OCI-LY7 (cell line): Measurements from ENCODE around the gene MTCL1. TPM values are rescaled to one million over a fixed set of nuclear protein-coding genes. Genes with fewer than 3 reads are reported as not detected.

Experiments used
- BruUV-seq: library from RNA; stranded (reverse); fragments of 400-500 nt; replicated peaks from 2 replicates; lab custom pipeline; 2021; lab: Mats Ljungman, UMichigan
- CTCF ChIA-PET: fragments of 300-600 bp; sonication (Branson Sonifier 250); formaldehyde crosslinking; loops from one replicate; lab custom pipeline; 2022; ENCODE audit warnings: antibody characterized with exemption; ENCODE audit not compliant: unreplicated experiment; lab: Charles Lee
- POLR2A ChIA-PET: fragments of 300-600 bp; sonication (Branson Sonifier 250); formaldehyde crosslinking; loops from one replicate; lab custom pipeline; 2022; ENCODE audit warnings: antibody characterized with exemption; lab: Charles Lee
- DNase-seq: peaks from one replicate; pipeline ENCODE4 v3.0.0-alpha.2; 2015; ENCODE audit warnings: low spot score
- H2AFZ ChIP-seq: fragments of 200-600 bp; sonication (generic), shearing (Covaris generic); 2 replicates; pipeline ENCODE4 v1.6.1; 2014; ENCODE audit warnings: mild to moderate bottlenecking, antibody characterized with exemption, low read length, moderate library complexity
- H3K27ac ChIP-seq: fragments of 200-600 bp; sonication (generic); 2 replicates; pipeline ENCODE4 v1.5.1; 2014; ENCODE audit warnings: mixed run types, low read depth, mild to moderate bottlenecking, moderate library complexity, low read length, inconsistent platforms; ENCODE audit not compliant: poor library complexity, severe bottlenecking
- H3K36me3 ChIP-seq: fragments of 200-600 bp; sonication (generic); 2 replicates; pipeline ENCODE4 v1.6.1; 2014; ENCODE audit warnings: mild to moderate bottlenecking, antibody characterized with exemption, low read length, moderate library complexity, mixed read lengths; ENCODE audit not compliant: insufficient read depth
- H3K4me1 ChIP-seq: fragments of 200-600 bp; sonication (generic); 2 replicates; pipeline ENCODE4 v1.5.1; 2014; ENCODE audit warnings: mild to moderate bottlenecking, low read length; ENCODE audit not compliant: insufficient read depth, poor library complexity, severe bottlenecking
- H3K4me2 ChIP-seq: fragments of 200-600 bp; sonication (generic); 2 replicates; pipeline ENCODE4 v1.6.1; 2014; ENCODE audit warnings: mild to moderate bottlenecking, low read length
- H3K4me3 ChIP-seq: fragments of 200-600 bp; sonication (generic); 2 replicates; pipeline ENCODE4 v1.5.1; 2014; ENCODE audit warnings: mild to moderate bottlenecking, low read depth, low read length; ENCODE audit not compliant: poor library complexity, severe bottlenecking
- H3K79me2 ChIP-seq: fragments of 200-600 bp; sonication (generic); 2 replicates; pipeline ENCODE4 v1.6.1; 2016; ENCODE audit warnings: low read depth, mild to moderate bottlenecking, low read length, moderate library complexity, mixed read lengths; ENCODE audit not compliant: insufficient read depth
- H3K9me2 ChIP-seq: fragments of 200-600 bp; sonication (generic); 2 replicates; pipeline ENCODE4 v1.6.1; 2016; ENCODE audit warnings: mild to moderate bottlenecking, low read length, mixed read lengths; ENCODE audit not compliant: insufficient read depth
- H3K9me3 ChIP-seq: fragments of 200-600 bp; sonication (generic); 2 replicates; pipeline ENCODE4 v1.6.1; 2014; ENCODE audit warnings: mild to moderate bottlenecking, mixed run types, low read length, mixed read lengths
- H4K20me1 ChIP-seq: fragments of 200-600 bp; sonication (generic); 2 replicates; pipeline ENCODE4 v1.6.1; 2014; ENCODE audit warnings: mild to moderate bottlenecking, antibody characterized with exemption, low read length, moderate library complexity, mixed read lengths; ENCODE audit not compliant: insufficient read depth
- CTCF ChIP-seq: fragments of 200-600 bp; sonication (generic); conservative IDR thresholded peaks from 2 replicates; pipeline ENCODE4 v1.5.1; 2014; ENCODE audit warnings: mild to moderate bottlenecking, antibody characterized with exemption, low read length, moderate library complexity, mixed read lengths
- EZH2phosphoT487 ChIP-seq: fragments of 200-600 bp; sonication (generic); IDR thresholded peaks from 2 replicates; pipeline ENCODE4 v1.6.1; 2018; ENCODE audit warnings: low read depth, borderline replicate concordance, mild to moderate bottlenecking, mixed run types, antibody characterized with exemption, low read length, moderate library complexity, mixed read lengths
- intact Hi-C: fragments of 100-400 bp; cut with micrococcal nuclease; formaldehyde crosslinking; loops from one replicate; pipeline ENCODE4 v1.10.0; 2022; ENCODE audit not compliant: unreplicated experiment
- total RNA-seq, 2 experiments: library from RNA; depleted of rRNA in 1 of 2; stranded (reverse); fragments of >200 nt in 1 of 2; shearing (Covaris generic) in 1 of 2; gene quantifications; 2 replicates each; pipeline ENCODE4 v1.2.3, GENCODE V29; 2014 to 2022

The MTCL1 gene
- total RNA-seq, 2 experiments from 2014 or later, result 96.8 to 159 TPM

- intact Hi-C loops, result no loop called here
- CTCF ChIA-PET, result no interaction called here
- BruUV-seq, result no TSS peak
- H3K4me3 ChIP-seq, result no peak overlapping the region
- no peak overlapping the region for H3K4me2 ChIP-seq
- no peaks in the 10 kb centered on the region for H3K9me3 ChIP-seq
- no peak for DNase-seq
- H3K79me2 ChIP-seq, result no peaks in the 10 kb centered on the region
- POLR2A ChIA-PET, result no interaction called here
- TF ChIP-seq EZH2phosphoT487 (no peak), CTCF (no peak)
- H3K27ac ChIP-seq, result no peak overlapping the region
- no peaks in the 10 kb centered on the region for H3K4me1 ChIP-seq
- no peaks in the 10 kb centered on the region for H4K20me1 ChIP-seq
- H3K36me3 ChIP-seq, result peaks cover 83% of the 10 kb centered on the region
- no peak overlapping the region for H2AFZ ChIP-seq
- H3K9me2 ChIP-seq, result no peaks in the 10 kb centered on the region
Observed at GRCh38 chr18:8799001-8799400, 93.6 kb downstream of the MTCL1 start.

- H3K9me3 ChIP-seq, result no peaks in the 10 kb centered on the region
- DNase-seq, result no peak
- H3K27ac ChIP-seq, result no peak overlapping the region
- no peaks in the 10 kb centered on the region for H3K79me2 ChIP-seq
- H3K36me3 ChIP-seq, result peaks cover 83% of the 10 kb centered on the region
- ChIA-PET CTCF (no interaction called here), POLR2A (interaction anchor here (0.6 to 1.6 kb wide), 8 partner anchors 9 to 111 kb away, joined by 3 to 5 read pairs (median 4); no protein-coding TSS in a partner anchor)
- no TSS peak for BruUV-seq
- no peaks in the 10 kb centered on the region for H4K20me1 ChIP-seq
- H3K4me2 ChIP-seq, result no peak overlapping the region
- H3K9me2 ChIP-seq, result no peaks in the 10 kb centered on the region
- H3K4me1 ChIP-seq, result no peaks in the 10 kb centered on the region
- no peak overlapping the region for H3K4me3 ChIP-seq
- intact Hi-C loops, result no loop called here
- TF ChIP-seq EZH2phosphoT487 (no peak), CTCF (no peak)
- H2AFZ ChIP-seq, result no peak overlapping the region
Observed at GRCh38 chr18:8799596-8800441, 94.5 kb downstream of the MTCL1 start.

GRCh38 chr18:8800445-8800844 is 95.1 kb downstream of the MTCL1 start:
- Histone ChIP-seq H3K4me1 (no peaks in the 10 kb centered on the region), H3K9me3 (no peaks in the 10 kb centered on the region), H3K36me3 (peaks cover 87% of the 10 kb centered on the region), H3K4me2 (no peak overlapping the region), H3K79me2 (no peaks in the 10 kb centered on the region), H2AFZ (no peak overlapping the region), H3K27ac (no peak overlapping the region), H4K20me1 (no peaks in the 10 kb centered on the region), H3K4me3 (no peak overlapping the region), H3K9me2 (no peaks in the 10 kb centered on the region)
- intact Hi-C loops, result no loop called here
- no TSS peak for BruUV-seq
- POLR2A ChIA-PET, result interaction anchor here (0.6 to 1.6 kb wide), 8 partner anchors 10 to 110 kb away, joined by 3 to 5 read pairs (median 4); no protein-coding TSS in a partner anchor
- CTCF ChIA-PET, result no interaction called here
- DNase-seq, result no peak
- TF ChIP-seq EZH2phosphoT487, result no peak
- TF ChIP-seq CTCF, result no peak
